Endometrium (tissue), 2 donors: ENCODE results near the gene GNAS.
"Not testable (repeated sequence)": the region's sequence is repeated elsewhere in the genome, so short reads cannot be mapped to it uniquely, and the experiment has no call there.

ENCODE experiments used
- FAIRE-seq: peaks from 2 replicates; lab custom pipeline; 2012; peaks lifted over from hg19 to GRCh38; lab: Jason Lieb, UNC
- donor health status: control.
- donor health status: control.

The GNAS gene

GRCh38 chr20:58828136-58828535 is 24.4 kb upstream of the GNAS start:
- FAIRE-seq = no peak

GRCh38 chr20:58828804-58829203 is 23.7 kb upstream of the GNAS start:
- not testable (repeated sequence) for FAIRE-seq

- no peak for FAIRE-seq
Measured at GRCh38 chr20:58829531-58829941, 23.0 kb upstream of the GNAS start.

GRCh38 chr20:58832457-58832856 is 20.1 kb upstream of the GNAS start:
- no peak for FAIRE-seq

- FAIRE-seq = no peak
Measured at GRCh38 chr20:58833921-58834320, 18.6 kb upstream of the GNAS start.

GRCh38 chr20:58835231-58835630 is 17.3 kb upstream of the GNAS start:
- FAIRE-seq = no peak

- FAIRE-seq = no peak
Measured at GRCh38 chr20:58836616-58837204, 15.8 kb upstream of the GNAS start.

GRCh38 chr20:58837717-58838116 is 14.8 kb upstream of the GNAS start:
- no peak for FAIRE-seq

- FAIRE-seq = no peak
Measured at GRCh38 chr20:58838174-58838573, 14.3 kb upstream of the GNAS start.

GRCh38 chr20:58839474-58839874 is 13.0 kb upstream of the GNAS start:
- FAIRE-seq = no peak

- FAIRE-seq = no peak
Measured at GRCh38 chr20:58839991-58840747, 12.3 kb upstream of the GNAS start.

GRCh38 chr20:58840816-58841538 is 11.5 kb upstream of the GNAS start:
- FAIRE-seq = no peak

GRCh38 chr20:58841539-58842264 is 10.8 kb upstream of the GNAS start:
- FAIRE-seq = no peak

GRCh38 chr20:58842276-58842675 is 10.2 kb upstream of the GNAS start:
- no peak for FAIRE-seq

- no peak for FAIRE-seq
Measured at GRCh38 chr20:58843128-58843556, 9.4 kb upstream of the GNAS start.

GRCh38 chr20:58845706-58846105 is 6.8 kb upstream of the GNAS start:
- FAIRE-seq = no peak

GRCh38 chr20:58847463-58847862 is 5.1 kb upstream of the GNAS start:
- FAIRE-seq = no peak

- no peak for FAIRE-seq
Measured at GRCh38 chr20:58850693-58851174, 1.8 kb upstream of the GNAS start, which contains the start of gene GNAS-AS1. Gene GNAS-AS1, minus strand, starts transcription at chr20:58850902.

GRCh38 chr20:58851221-58851968 is 1.1 kb upstream of the GNAS start:
- no peak for FAIRE-seq

GRCh38 chr20:58851969-58852458 is 502 bp upstream of the GNAS start:
- no peak for FAIRE-seq

GRCh38 chr20:58853466-58853865 is 950 bp downstream of the GNAS start:
- FAIRE-seq = no peak
